ENCODE results near the gene RUFY3.
"Not testable (repeated sequence)": the region's sequence is repeated elsewhere in the genome, so short reads cannot be mapped to it uniquely, and the experiment has no call there.

GRCh38 chr4:70840631-70841030 is 118.9 kb downstream of the RUFY3 start:
- TF ChIP-seq POLR2AphosphoS5 (IDR thresholded peaks at IDR 0.05; ENCODE audit: low read depth, low read length); CTCF (IDR thresholded peaks at IDR 0.05); REST (IDR thresholded peaks at IDR 0.05; ENCODE audit: insufficient read depth in 1 of 2, low read depth in 2 of 2, low read length in 1 of 2): not testable (repeated sequence)

Measured in Panc1 (cell line).